HepG2 (cell line): ENCODE data around the gene PCBD1. TPM values are rescaled to one million over a fixed set of nuclear protein-coding genes. Genes with fewer than 3 reads are reported as not detected.

Experiments
- ATAC-seq: fragments of 200-7000 bp; cut with Tn5 transposase; 3 replicates; pipeline ENCODE4 v1.9.1; 2020; ENCODE audit warnings: mild to moderate bottlenecking, moderate library complexity
- BruUV-seq: library from RNA; stranded (reverse); fragments of 400-500 nt; replicated peaks from 2 replicates; lab custom pipeline; 2021; lab: Mats Ljungman, UMichigan
- CTCF ChIA-PET: fragments of 300-600 bp; formaldehyde crosslinking; extraction: SDS; loops from one replicate; lab custom pipeline; 2021; ENCODE audit warnings: low total read pairs, inconsistent platforms, low intra/inter-chr PET ratio; lab: Yijun Ruan, JAX
- POLR2A ChIA-PET: fragments of 350-600 bp; sonication (Branson Sonifier 250); formaldehyde crosslinking; loops from one replicate; lab custom pipeline; 2020; ENCODE audit warnings: antibody characterized with exemption, inconsistent platforms; lab: Yijun Ruan, JAX
- DNase-seq: peaks from one replicate; pipeline ENCODE4 v3.0.0-alpha.2; 2015; ENCODE audit warnings: low spot score
- FAIRE-seq: peaks from 3 replicates; lab custom pipeline; 2011; peaks lifted over from hg19 to GRCh38; lab: Jason Lieb, UNC
- H2AFZ ChIP-seq: one replicate; pipeline ENCODE4 v1.6.1; 2011; ENCODE audit warnings: low read length, inconsistent platforms
- H3K27ac ChIP-seq: fragments of 300-600 bp; 3 replicates; pipeline ENCODE4 v1.8.0; 2011; ENCODE audit warnings: mixed run types, mild to moderate bottlenecking, mixed read lengths, low read length, inconsistent platforms; ENCODE audit not compliant: insufficient read depth; ENCODE audit errors: extremely low read length
- H3K27me3 ChIP-seq, 2 experiments: fragments of 200-600 bp in 1 of 2; 2 replicates in 1 of 2; 3 replicates in 1 of 2; pipeline versions ENCODE4 v1.6.0 to v1.8.0; 2011; ENCODE audit warnings: low read length in 2 of 2, mild to moderate bottlenecking in 2 of 2, moderate library complexity in 2 of 2, inconsistent platforms in 1 of 2; ENCODE audit not compliant: insufficient read depth in 2 of 2, control insufficient read depth in 1 of 2
- H3K36me3 ChIP-seq, 2 experiments: fragments of 200-600 bp in 1 of 2; replicated peaks in 1 of 2; 2 replicates in 1 of 2; 3 replicates in 1 of 2; pipeline versions ENCODE4 v1.5.1 to v1.8.0; 2011; ENCODE audit warnings: low read length in 2 of 2, inconsistent platforms in 1 of 2; ENCODE audit not compliant: insufficient read depth in 2 of 2, control insufficient read depth in 1 of 2
- H3K4me1 ChIP-seq: 2 replicates; pipeline ENCODE4 v1.5.1; 2012; ENCODE audit warnings: low read length, inconsistent platforms; ENCODE audit not compliant: insufficient read depth
- H3K4me2 ChIP-seq: 2 replicates; pipeline ENCODE4 v1.6.0; 2011; ENCODE audit warnings: low read depth, low read length, inconsistent platforms
- H3K4me3 ChIP-seq, 3 experiments: fragments of 200-600 bp in 1 of 3; sonication (generic), shearing (Covaris generic) in 1 of 3; replicated peaks in 1 of 3; 2 replicates each; pipeline ENCODE4 v1.5.1; 2011 to 2016; ENCODE audit warnings: low read length in 3 of 3, inconsistent platforms in 2 of 3, low read depth in 2 of 3, mild to moderate bottlenecking in 2 of 3, control low read depth in 1 of 3, mixed read lengths in 1 of 3; ENCODE audit not compliant: insufficient read depth in 1 of 3
- H3K79me2 ChIP-seq: one replicate; pipeline ENCODE4 v1.6.1; 2011; ENCODE audit warnings: low read length, inconsistent platforms; ENCODE audit not compliant: insufficient read depth
- H3K9ac ChIP-seq: 2 replicates; pipeline ENCODE4 v1.6.0; 2011; ENCODE audit warnings: mild to moderate bottlenecking, low read depth, low read length, inconsistent platforms; ENCODE audit not compliant: insufficient read depth
- H3K9me3 ChIP-seq: 2 replicates; pipeline ENCODE4 v1.5.1; 2012; ENCODE audit warnings: mild to moderate bottlenecking, low read length
- H4K20me1 ChIP-seq: 2 replicates; pipeline ENCODE4 v1.6.0; 2011; ENCODE audit warnings: inconsistent platforms, mild to moderate bottlenecking, low read length, moderate library complexity; ENCODE audit not compliant: insufficient read depth
- SYNCRIP ChIP-seq: fragments of 200-400 bp; formaldehyde crosslinking; IDR thresholded peaks from 2 replicates; pipeline ENCODE4 v1.6.1; 2018; ENCODE audit warnings: mild to moderate bottlenecking, low read depth, low read length; ENCODE audit not compliant: insufficient read depth
- TCF7 ChIP-seq: sonication (generic); IDR thresholded peaks from 2 replicates; pipeline ENCODE4 v1.6.1; 2016; ENCODE audit warnings: antibody characterized with exemption, low read depth
- ZNF34 ChIP-seq: sonication (generic); formaldehyde crosslinking; IDR thresholded peaks from 2 replicates; pipeline ENCODE4 v1.4.0; 2020; ENCODE audit warnings: mild to moderate bottlenecking, missing genetic modification reagents, borderline replicate concordance
- ZNF747 ChIP-seq: sonication (generic); formaldehyde crosslinking; IDR thresholded peaks from 2 replicates; pipeline ENCODE4 v1.8.1; 2023; ENCODE audit warnings: missing genetic modification reagents, mild to moderate bottlenecking, borderline replicate concordance
- WGBS: methylation state at CpG from one replicate; pipeline ENCODE4 v1.1.6; 2017; ENCODE audit warnings: low lambda C conversion rate; 5-methylcytosine and 5-hydroxymethylcytosine counted together
- in situ Hi-C: cut with HindIII; loops from 2 replicates; pipeline ENCODE4 v1.10.0; 2017; ENCODE audit warnings: low pct_unique_long_range_greater_than_20kb; ENCODE audit not compliant: extremely low pct_ligation_motif_present
- intact Hi-C: fragments of 100-400 bp; cut with micrococcal nuclease; formaldehyde crosslinking; loops from one replicate; pipeline ENCODE4 v1.10.0; 2022; ENCODE audit not compliant: unreplicated experiment
- polyA plus RNA-seq, 8 experiments: library from polyadenylated mRNA; depleted of rRNA in 3 of 8; stranded (reverse) in 7 of 8; unstranded in 1 of 8; fragments of >200 nt; fragmentation: Illumina TruSeq in 4 of 8; extraction: Trizol in 4 of 8; gene quantifications; 2 replicates each; pipeline versions ENCODE4 v1.2.1 to v1.2.3, GENCODE V29; 2011 to 2016; ENCODE audit warnings: low read depth in 4 of 8, missing spikeins in 1 of 8, mixed read lengths in 1 of 8; ENCODE audit not compliant: insufficient read depth in 1 of 8
- total RNA-seq, 5 experiments: library from RNA; depleted of rRNA; stranded (reverse); fragments of >200 nt; fragmentation: Illumina TruSeq; extraction: Trizol; gene quantifications; 2 replicates each; pipeline ENCODE4 v1.2.3, GENCODE V29; 2016; ENCODE audit warnings: low read depth in 1 of 5
- TF ChIP-seq, protein P1 (sequence below): sonication (generic); formaldehyde crosslinking; IDR thresholded peaks from 2 replicates; pipeline ENCODE4 v1.5.0; 2020; ENCODE audit warnings: mild to moderate bottlenecking, missing genetic modification reagents
- TF ChIP-seq, protein P2 (sequence below): IDR thresholded peaks from 2 replicates; pipeline ENCODE4 v1.6.1; 2016; ENCODE audit warnings: low read depth, borderline replicate concordance
- TF ChIP-seq, protein P3 (sequence below): IDR thresholded peaks from 2 replicates; pipeline ENCODE4 v1.6.1; 2016; ENCODE audit warnings: mild to moderate bottlenecking
- TF ChIP-seq, protein P4 (sequence below): IDR thresholded peaks from 2 replicates; pipeline ENCODE4 v1.6.1; 2016; ENCODE audit warnings: missing genetic modification reagents, missing compliant biosample characterization
- TF ChIP-seq, protein P5 (sequence below): sonication (generic); formaldehyde crosslinking; IDR thresholded peaks from 2 replicates; pipeline ENCODE4 v1.9.0; 2021; ENCODE audit warnings: missing genetic modification reagents, mild to moderate bottlenecking, borderline replicate concordance
- TF ChIP-seq, protein P6 (sequence below): sonication (generic); formaldehyde crosslinking; IDR thresholded peaks from 2 replicates; pipeline ENCODE4 v1.4.0; 2020; ENCODE audit warnings: missing genetic modification reagents

PCBD1 gene
- total and polyA plus RNA-seq, 2 of the 13 experiments (the other 11 are each of a cell fraction or from before 2014, with no cell fraction given), result 95.3 to 168 TPM

DNA sequence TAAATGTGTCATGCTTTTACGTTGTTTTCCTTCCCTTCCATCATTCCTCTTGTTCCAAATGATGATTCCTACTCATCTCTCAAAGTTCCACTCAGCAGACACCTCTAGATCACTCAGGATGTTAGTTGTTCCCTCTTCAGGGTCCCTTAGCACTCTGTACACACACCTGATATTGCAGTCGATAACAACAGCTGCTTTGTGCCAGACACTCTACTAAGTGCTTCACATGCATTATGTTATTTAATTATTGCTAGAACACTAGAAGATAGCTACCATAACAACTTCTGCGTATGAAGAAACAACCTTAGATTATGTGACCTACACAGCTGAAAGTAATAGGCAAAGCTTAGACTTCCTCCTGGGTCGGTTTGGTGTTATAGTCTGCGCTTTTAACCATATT, 29.6 kb downstream of the PCBD1 start:
- H2AFZ ChIP-seq, result no peak overlapping the region
- H3K79me2 ChIP-seq, result no peaks in the 10 kb centered on the region
- in situ Hi-C loops, result no loop called here
- peaks cover 5% of the 10 kb centered on the region for H3K4me1 ChIP-seq
- H3K4me3 ChIP-seq, result no peak overlapping the region
- no peak overlapping the region for H3K27ac ChIP-seq
- ChIA-PET CTCF (no interaction called here), POLR2A (no interaction called here)
- no peak overlapping the region for H3K9ac ChIP-seq
- no peaks in the 10 kb centered on the region for H3K9me3 ChIP-seq
- no peak for ATAC-seq
- H4K20me1 ChIP-seq, result no peaks in the 10 kb centered on the region
- peaks cover 5 to 37% of the 10 kb centered on the region in 2 experiments for H3K36me3 ChIP-seq
- H3K4me2 ChIP-seq, result no peak overlapping the region
- TF ChIP-seq, protein P1, sequence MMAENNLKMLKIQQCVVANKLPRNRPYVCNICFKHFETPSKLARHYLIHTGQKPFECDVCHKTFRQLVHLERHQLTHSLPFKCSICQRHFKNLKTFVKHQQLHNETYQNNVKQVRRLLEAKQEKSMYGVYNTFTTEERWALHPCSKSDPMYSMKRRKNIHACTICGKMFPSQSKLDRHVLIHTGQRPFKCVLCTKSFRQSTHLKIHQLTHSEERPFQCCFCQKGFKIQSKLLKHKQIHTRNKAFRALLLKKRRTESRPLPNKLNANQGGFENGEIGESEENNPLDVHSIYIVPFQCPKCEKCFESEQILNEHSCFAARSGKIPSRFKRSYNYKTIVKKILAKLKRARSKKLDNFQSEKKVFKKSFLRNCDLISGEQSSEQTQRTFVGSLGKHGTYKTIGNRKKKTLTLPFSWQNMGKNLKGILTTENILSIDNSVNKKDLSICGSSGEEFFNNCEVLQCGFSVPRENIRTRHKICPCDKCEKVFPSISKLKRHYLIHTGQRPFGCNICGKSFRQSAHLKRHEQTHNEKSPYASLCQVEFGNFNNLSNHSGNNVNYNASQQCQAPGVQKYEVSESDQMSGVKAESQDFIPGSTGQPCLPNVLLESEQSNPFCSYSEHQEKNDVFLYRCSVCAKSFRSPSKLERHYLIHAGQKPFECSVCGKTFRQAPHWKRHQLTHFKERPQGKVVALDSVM, result no peak
- TF ChIP-seq, protein P2, sequence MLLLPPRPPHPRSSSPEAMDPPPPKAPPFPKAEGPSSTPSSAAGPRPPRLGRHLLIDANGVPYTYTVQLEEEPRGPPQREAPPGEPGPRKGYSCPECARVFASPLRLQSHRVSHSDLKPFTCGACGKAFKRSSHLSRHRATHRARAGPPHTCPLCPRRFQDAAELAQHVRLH (CRISPR knock-in tag), result no peak
- no peak for TF ChIP-seq ZNF747 (CRISPR knock-in tag)
- TF ChIP-seq, all 625 proteins: peak for 0
- intact Hi-C loops, result no loop called here
- DNase-seq (no peak), FAIRE-seq (no peak)
- H3K27me3 ChIP-seq, result no peaks in the 10 kb centered on the region
- WGBS, result 95% methylated on average over 5 of the region's 5 CpGs
- BruUV-seq, result no TSS peak

DNA sequence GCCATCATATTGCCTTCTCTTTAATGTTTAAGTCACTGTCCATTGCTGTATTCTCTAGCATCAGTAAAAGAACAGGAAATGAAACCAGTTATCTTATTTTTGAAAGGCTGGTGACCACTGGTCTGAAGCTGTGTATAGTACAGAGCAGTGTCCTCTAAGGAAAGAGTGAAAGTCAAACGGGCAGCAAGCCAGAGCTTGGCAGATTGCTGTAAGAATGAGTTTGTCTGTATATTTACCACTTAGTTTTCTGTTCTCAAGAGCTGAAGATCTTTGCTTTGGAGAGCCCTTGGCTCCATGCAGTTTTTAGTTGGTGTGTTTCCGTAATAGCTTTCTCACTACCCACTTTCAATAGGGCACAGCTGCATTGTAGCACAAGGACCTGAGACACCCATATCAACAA, 31.9 kb downstream of the PCBD1 start:
- no peak for TF ChIP-seq TCF7
- no peak for TF ChIP-seq ZNF34
- TF ChIP-seq, protein P3, sequence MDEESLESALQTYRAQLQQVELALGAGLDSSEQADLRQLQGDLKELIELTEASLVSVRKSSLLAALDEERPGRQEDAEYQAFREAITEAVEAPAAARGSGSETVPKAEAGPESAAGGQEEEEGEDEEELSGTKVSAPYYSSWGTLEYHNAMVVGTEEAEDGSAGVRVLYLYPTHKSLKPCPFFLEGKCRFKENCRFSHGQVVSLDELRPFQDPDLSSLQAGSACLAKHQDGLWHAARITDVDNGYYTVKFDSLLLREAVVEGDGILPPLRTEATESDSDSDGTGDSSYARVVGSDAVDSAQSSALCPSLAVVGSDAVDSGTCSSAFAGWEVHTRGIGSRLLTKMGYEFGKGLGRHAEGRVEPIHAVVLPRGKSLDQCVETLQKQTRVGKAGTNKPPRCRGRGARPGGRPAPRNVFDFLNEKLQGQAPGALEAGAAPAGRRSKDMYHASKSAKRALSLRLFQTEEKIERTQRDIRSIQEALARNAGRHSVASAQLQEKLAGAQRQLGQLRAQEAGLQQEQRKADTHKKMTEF (CRISPR knock-in tag), result no peak
- no peak for TF ChIP-seq SYNCRIP
- TF ChIP-seq, protein P4, sequence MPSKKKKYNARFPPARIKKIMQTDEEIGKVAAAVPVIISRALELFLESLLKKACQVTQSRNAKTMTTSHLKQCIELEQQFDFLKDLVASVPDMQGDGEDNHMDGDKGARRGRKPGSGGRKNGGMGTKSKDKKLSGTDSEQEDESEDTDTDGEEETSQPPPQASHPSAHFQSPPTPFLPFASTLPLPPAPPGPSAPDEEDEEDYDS (CRISPR knock-in tag), result no peak
- TF ChIP-seq, protein P5, sequence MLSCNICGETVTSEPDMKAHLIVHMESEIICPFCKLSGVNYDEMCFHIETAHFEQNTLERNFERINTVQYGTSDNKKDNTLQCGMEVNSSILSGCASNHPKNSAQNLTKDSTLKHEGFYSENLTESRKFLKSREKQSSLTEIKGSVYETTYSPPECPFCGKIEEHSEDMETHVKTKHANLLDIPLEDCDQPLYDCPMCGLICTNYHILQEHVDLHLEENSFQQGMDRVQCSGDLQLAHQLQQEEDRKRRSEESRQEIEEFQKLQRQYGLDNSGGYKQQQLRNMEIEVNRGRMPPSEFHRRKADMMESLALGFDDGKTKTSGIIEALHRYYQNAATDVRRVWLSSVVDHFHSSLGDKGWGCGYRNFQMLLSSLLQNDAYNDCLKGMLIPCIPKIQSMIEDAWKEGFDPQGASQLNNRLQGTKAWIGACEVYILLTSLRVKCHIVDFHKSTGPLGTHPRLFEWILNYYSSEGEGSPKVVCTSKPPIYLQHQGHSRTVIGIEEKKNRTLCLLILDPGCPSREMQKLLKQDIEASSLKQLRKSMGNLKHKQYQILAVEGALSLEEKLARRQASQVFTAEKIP (CRISPR knock-in tag), result no peak
- TF ChIP-seq, protein P6, sequence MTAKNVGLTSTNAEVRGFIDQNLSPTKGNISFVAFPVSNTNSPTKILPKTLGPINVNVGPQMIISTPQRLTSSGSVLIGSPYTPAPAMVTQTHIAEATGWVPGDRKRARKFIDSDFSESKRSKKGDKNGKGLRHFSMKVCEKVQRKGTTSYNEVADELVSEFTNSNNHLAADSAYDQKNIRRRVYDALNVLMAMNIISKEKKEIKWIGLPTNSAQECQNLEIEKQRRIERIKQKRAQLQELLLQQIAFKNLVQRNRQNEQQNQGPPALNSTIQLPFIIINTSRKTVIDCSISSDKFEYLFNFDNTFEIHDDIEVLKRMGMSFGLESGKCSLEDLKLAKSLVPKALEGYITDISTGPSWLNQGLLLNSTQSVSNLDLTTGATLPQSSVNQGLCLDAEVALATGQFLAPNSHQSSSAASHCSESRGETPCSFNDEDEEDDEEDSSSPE (CRISPR knock-in tag), result no peak
- no peak overlapping the region for H2AFZ ChIP-seq
- intact Hi-C loops (no loop called here), in situ Hi-C loops (no loop called here)
- no peak overlapping the region for H3K4me2 ChIP-seq
- DNase-seq (no peak), FAIRE-seq (no peak), ATAC-seq (no peak)
- no peaks in the 10 kb centered on the region for H3K9me3 ChIP-seq
- no peak overlapping the region for H3K27ac ChIP-seq
- no TSS peak for BruUV-seq
- peaks cover 5 to 39% of the 10 kb centered on the region in 2 experiments for H3K36me3 ChIP-seq
- no peaks in the 10 kb centered on the region for H3K27me3 ChIP-seq
- no peak overlapping the region for H3K4me3 ChIP-seq
- no peaks in the 10 kb centered on the region for H4K20me1 ChIP-seq
- H3K9ac ChIP-seq, result no peak overlapping the region
- WGBS, result 88% methylated on average over 2 of the region's 2 CpGs
- H3K4me1 ChIP-seq, result peaks cover 28% of the 10 kb centered on the region
- no peaks in the 10 kb centered on the region for H3K79me2 ChIP-seq
- ChIA-PET CTCF (no interaction called here), POLR2A (no interaction called here)
